ENCODE data around the gene COL4A4.

COL4A4 gene

DNA sequence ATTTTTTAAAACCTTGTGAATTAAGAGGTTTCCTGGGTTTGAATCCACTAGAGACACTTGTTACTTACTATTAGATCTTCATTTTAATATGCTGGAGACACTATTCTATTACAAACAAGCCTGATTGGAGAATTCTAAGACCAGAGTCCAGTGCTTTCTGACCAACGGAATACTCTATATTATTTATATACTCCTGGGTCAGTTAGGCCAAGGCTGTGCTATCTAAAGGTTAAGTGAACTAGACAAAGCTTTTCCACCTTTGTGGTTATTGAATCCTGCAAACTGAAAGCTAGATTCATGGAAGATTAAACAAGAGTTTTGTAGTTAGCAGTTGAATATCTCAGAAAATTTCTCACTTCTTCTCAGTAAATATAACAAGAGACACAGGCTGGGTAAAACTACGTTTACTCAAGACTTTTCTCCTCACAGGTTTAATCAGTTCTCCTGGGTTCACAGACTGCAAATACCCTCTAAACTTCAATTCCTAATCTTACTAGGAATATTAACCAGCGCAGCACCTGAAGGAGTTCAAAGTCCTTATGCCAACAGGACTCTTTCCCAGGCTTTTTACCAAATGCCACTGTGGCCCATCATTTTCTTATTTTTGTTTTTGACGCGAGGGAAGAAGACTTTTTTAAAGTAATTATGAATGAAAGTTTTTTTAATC lies 66.4 kb downstream of the COL4A4 start:
- H3K79me2 ChIP-seq (ENCODE audit: insufficient read depth, low read length): no peaks in the 10 kb centered on the region
- H4K20me1 ChIP-seq (ENCODE audit: insufficient read depth, low read length): no peaks in the 10 kb centered on the region
- no peak overlapping the region for H3K27ac ChIP-seq (ENCODE audit: low read length)
- H3K4me2 ChIP-seq (ENCODE audit: insufficient read depth, low read length): no peak overlapping the region
- H3K4me3 ChIP-seq (ENCODE audit: low read depth in 1 of 2, low read length in 2 of 2): no peak overlapping the region
- DNase-seq (no peak), ATAC-seq (ENCODE audit: insufficient read depth, low read depth) (no peak)
- H3K36me3 ChIP-seq (ENCODE audit: insufficient read depth, low read length): no peaks in the 10 kb centered on the region
- no peak overlapping the region for H2AFZ ChIP-seq (ENCODE audit: low read depth, low read length)
- no peak overlapping the region for H3K9ac ChIP-seq (ENCODE audit: low read depth, low read length)
- H3K9me3 ChIP-seq (ENCODE audit: insufficient read depth, low read length, severe bottlenecking): no peaks in the 10 kb centered on the region
- no peak for TF ChIP-seq EZH2 (IDR thresholded peaks at IDR 0.05; ENCODE audit: borderline replicate concordance, low read depth, low read length, severe bottlenecking)
- TF ChIP-seq, protein P1, sequence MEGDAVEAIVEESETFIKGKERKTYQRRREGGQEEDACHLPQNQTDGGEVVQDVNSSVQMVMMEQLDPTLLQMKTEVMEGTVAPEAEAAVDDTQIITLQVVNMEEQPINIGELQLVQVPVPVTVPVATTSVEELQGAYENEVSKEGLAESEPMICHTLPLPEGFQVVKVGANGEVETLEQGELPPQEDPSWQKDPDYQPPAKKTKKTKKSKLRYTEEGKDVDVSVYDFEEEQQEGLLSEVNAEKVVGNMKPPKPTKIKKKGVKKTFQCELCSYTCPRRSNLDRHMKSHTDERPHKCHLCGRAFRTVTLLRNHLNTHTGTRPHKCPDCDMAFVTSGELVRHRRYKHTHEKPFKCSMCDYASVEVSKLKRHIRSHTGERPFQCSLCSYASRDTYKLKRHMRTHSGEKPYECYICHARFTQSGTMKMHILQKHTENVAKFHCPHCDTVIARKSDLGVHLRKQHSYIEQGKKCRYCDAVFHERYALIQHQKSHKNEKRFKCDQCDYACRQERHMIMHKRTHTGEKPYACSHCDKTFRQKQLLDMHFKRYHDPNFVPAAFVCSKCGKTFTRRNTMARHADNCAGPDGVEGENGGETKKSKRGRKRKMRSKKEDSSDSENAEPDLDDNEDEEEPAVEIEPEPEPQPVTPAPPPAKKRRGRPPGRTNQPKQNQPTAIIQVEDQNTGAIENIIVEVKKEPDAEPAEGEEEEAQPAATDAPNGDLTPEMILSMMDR (IDR thresholded peaks at IDR 0.05; ENCODE audit: borderline replicate concordance, extremely low read depth, low read length, poor library complexity, severe bottlenecking): no peak
- H3K27me3 ChIP-seq (ENCODE audit: insufficient read depth, low read length, poor library complexity): no peaks in the 10 kb centered on the region
- no peaks in the 10 kb centered on the region for H3K4me1 ChIP-seq (ENCODE audit: insufficient read depth, low read length)

GRCh38 chr2:227095346-227095745 lies 68.7 kb downstream of the COL4A4 start:
- no peaks in the 10 kb centered on the region for H4K20me1 ChIP-seq (ENCODE audit: insufficient read depth, low read length)
- H2AFZ ChIP-seq (ENCODE audit: low read depth, low read length): no peak overlapping the region
- ATAC-seq (ENCODE audit: insufficient read depth, low read depth): no peak
- H3K36me3 ChIP-seq (ENCODE audit: insufficient read depth, low read length): no peaks in the 10 kb centered on the region
- no peak overlapping the region for H3K27ac ChIP-seq (ENCODE audit: low read length)
- no peaks in the 10 kb centered on the region for H3K4me1 ChIP-seq (ENCODE audit: insufficient read depth, low read length)
- H3K27me3 ChIP-seq (ENCODE audit: insufficient read depth, low read length, poor library complexity): no peaks in the 10 kb centered on the region
- H3K9ac ChIP-seq (ENCODE audit: low read depth, low read length): no peak overlapping the region
- H3K4me3 ChIP-seq (ENCODE audit: low read depth in 1 of 2, low read length in 2 of 2): no peak overlapping the region
- H3K4me2 ChIP-seq (ENCODE audit: insufficient read depth, low read length): no peak overlapping the region
- no peaks in the 10 kb centered on the region for H3K9me3 ChIP-seq (ENCODE audit: insufficient read depth, low read length, severe bottlenecking)
- no peak for DNase-seq
- no peaks in the 10 kb centered on the region for H3K79me2 ChIP-seq (ENCODE audit: insufficient read depth, low read length)
- TF ChIP-seq, protein P1 (IDR thresholded peaks at IDR 0.05; ENCODE audit: borderline replicate concordance, extremely low read depth, low read length, poor library complexity, severe bottlenecking): no peak
- TF ChIP-seq EZH2 (IDR thresholded peaks at IDR 0.05; ENCODE audit: borderline replicate concordance, low read depth, low read length, severe bottlenecking): no peak

DNA sequence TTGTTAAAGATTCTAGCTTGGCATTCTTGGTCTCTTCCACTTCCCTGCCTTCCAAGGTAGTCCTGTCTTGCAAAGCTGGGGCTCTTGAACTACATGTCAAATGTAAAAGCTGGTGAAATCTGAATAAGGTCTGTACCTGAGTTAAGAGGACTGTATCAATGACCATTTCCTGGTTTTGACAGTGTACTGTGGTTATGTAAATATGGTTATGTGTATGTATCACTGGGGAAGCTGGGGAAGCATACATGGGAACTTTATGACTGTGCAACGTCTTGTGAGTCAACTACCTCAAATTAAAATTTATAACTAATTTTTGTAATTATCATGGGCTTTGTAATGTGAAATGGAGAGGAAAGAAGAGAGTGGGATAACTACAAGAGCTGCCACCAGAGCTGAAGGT lies 81.7 kb downstream of the COL4A4 start:
- H2AFZ ChIP-seq (ENCODE audit: low read depth, low read length): no peak overlapping the region
- no peak overlapping the region for H3K4me2 ChIP-seq (ENCODE audit: insufficient read depth, low read length)
- H3K9me3 ChIP-seq (ENCODE audit: insufficient read depth, low read length, severe bottlenecking): no peaks in the 10 kb centered on the region
- no peak overlapping the region for H3K9ac ChIP-seq (ENCODE audit: low read depth, low read length)
- no peak overlapping the region for H3K27ac ChIP-seq (ENCODE audit: low read length)
- DNase-seq (no peak), ATAC-seq (ENCODE audit: insufficient read depth, low read depth) (no peak)
- no peaks in the 10 kb centered on the region for H3K79me2 ChIP-seq (ENCODE audit: insufficient read depth, low read length)
- TF ChIP-seq, protein P1 (IDR thresholded peaks at IDR 0.05; ENCODE audit: borderline replicate concordance, extremely low read depth, low read length, poor library complexity, severe bottlenecking): no peak
- no peak for TF ChIP-seq EZH2 (IDR thresholded peaks at IDR 0.05; ENCODE audit: borderline replicate concordance, low read depth, low read length, severe bottlenecking)
- no peaks in the 10 kb centered on the region for H3K4me1 ChIP-seq (ENCODE audit: insufficient read depth, low read length)
- peaks cover 3% of the 10 kb centered on the region for H3K27me3 ChIP-seq (ENCODE audit: insufficient read depth, low read length, poor library complexity)
- no peaks in the 10 kb centered on the region for H4K20me1 ChIP-seq (ENCODE audit: insufficient read depth, low read length)
- H3K4me3 ChIP-seq (ENCODE audit: low read depth in 1 of 2, low read length in 2 of 2): no peak overlapping the region
- H3K36me3 ChIP-seq (ENCODE audit: insufficient read depth, low read length): no peaks in the 10 kb centered on the region

Measured in DND-41 (cell line).